CD4-positive, alpha-beta T cell treated with Interleukin-6 at 100 ng/mL for 8 hours (primary cell): ENCODE results near the gene HOXA4.

Source experiments
- DNase-seq: peaks from one replicate; pipeline ENCODE4 v3.0.0-alpha.2; 2020; ENCODE audit warnings: mixed read lengths, low spot score

Gene HOXA4

GRCh38 chr7:27169658-27170425 is 39.3 kb upstream of the HOXA4 start:
- no peak for DNase-seq

GRCh38 chr7:27168265-27168947 is 37.8 kb upstream of the HOXA4 start:
- no peak for DNase-seq

GRCh38 chr7:27167916-27168264 is 37.3 kb upstream of the HOXA4 start:
- no peak for DNase-seq

GRCh38 chr7:27166531-27167505 is 36.3 kb upstream of the HOXA4 start:
- DNase-seq = no peak

GRCh38 chr7:27165996-27166530 is 35.5 kb upstream of the HOXA4 start:
- DNase-seq = no peak

- DNase-seq = no peak
Observed at GRCh38 chr7:27165089-27165995, 34.8 kb upstream of the HOXA4 start, which contains the start of gene HOXA9. Gene HOXA9 (minus strand): TSS chr7:27165537. CDS start chr7:27165457, 80 bp downstream.

- no peak for DNase-seq
Observed at GRCh38 chr7:27164367-27165088, 34.0 kb upstream of the HOXA4 start.

GRCh38 chr7:27164045-27164366 is 33.4 kb upstream of the HOXA4 start:
- DNase-seq = no peak

GRCh38 chr7:27163288-27164044 is 32.9 kb upstream of the HOXA4 start:
- no peak for DNase-seq

GRCh38 chr7:27162561-27163287 is 32.2 kb upstream of the HOXA4 start:
- no peak for DNase-seq

- DNase-seq = no peak
Observed at GRCh38 chr7:27161721-27162560, 31.4 kb upstream of the HOXA4 start.

- no peak for DNase-seq
Observed at GRCh38 chr7:27161214-27161720, 30.7 kb upstream of the HOXA4 start.

GRCh38 chr7:27160546-27161213 is 30.1 kb upstream of the HOXA4 start:
- DNase-seq = peak; percentile 85

GRCh38 chr7:27160145-27160545 is 29.6 kb upstream of the HOXA4 start:
- no peak for DNase-seq

GRCh38 chr7:27159266-27160144 is 28.9 kb upstream of the HOXA4 start:
- DNase-seq = no peak
